ENCODE measurements around the gene CADM1. TPM values are rescaled to one million over a fixed set of nuclear protein-coding genes. Genes with fewer than 3 reads are reported as not detected.

CADM1 gene
- total RNA-seq, 1 donor, result 0.45 TPM

GRCh38 chr11:115453693-115454490 lies 50.3 kb downstream of the CADM1 start:
- no peak overlapping the region for H3K4me3 ChIP-seq (ENCODE audit: low read depth, low read length)
- TF ChIP-seq CTCF (IDR thresholded peaks at IDR 0.05; ENCODE audit: insufficient read depth, low read length), result no peak
- DNase-seq (ENCODE audit: low read depth), result no peak

DNA sequence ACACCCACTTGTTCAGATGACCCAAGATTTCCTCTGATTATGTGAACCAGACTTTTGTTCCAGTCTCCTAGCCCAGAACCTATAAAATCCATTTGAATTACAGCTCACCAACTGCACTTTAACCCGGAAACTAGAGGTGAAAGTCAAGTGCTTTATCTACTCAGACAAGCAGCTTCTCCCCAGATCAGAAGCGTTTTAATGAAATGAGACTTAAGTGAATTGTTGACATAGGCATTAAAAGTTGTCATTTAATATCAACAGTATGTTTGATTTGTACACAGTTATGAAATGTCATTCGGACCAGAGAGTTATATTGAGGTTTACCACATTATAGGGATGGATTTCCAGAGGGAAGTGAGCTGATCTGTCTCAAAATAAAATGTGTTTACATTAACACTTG lies 52.0 kb downstream of the CADM1 start:
- no peak for TF ChIP-seq CTCF (IDR thresholded peaks at IDR 0.05; ENCODE audit: insufficient read depth, low read length)
- H3K4me3 ChIP-seq (ENCODE audit: low read depth, low read length), result no peak overlapping the region
- DNase-seq (ENCODE audit: low read depth), result no peak

DNA sequence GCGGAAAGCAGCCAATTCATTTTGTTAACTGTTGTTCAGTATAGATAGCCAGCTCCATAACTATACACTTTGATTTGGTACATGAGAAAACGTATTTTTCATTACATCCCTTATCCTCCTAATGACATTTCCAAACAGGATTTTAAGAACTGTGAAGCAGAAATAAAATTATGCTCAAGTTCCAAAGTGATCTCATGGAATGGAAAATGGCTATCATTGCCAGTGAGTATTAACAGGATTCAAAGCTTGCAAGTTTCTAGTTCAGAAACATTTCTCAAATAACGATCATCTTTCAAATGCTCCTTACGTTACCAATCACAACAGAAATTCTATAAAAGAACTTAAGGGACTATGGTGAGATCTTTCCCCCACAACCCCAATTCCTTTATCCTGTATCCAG lies 53.7 kb downstream of the CADM1 start:
- DNase-seq (ENCODE audit: low read depth), result no peak
- H3K4me3 ChIP-seq (ENCODE audit: low read depth, low read length), result no peak overlapping the region
- no peak for TF ChIP-seq CTCF (IDR thresholded peaks at IDR 0.05; ENCODE audit: insufficient read depth, low read length)

DNA sequence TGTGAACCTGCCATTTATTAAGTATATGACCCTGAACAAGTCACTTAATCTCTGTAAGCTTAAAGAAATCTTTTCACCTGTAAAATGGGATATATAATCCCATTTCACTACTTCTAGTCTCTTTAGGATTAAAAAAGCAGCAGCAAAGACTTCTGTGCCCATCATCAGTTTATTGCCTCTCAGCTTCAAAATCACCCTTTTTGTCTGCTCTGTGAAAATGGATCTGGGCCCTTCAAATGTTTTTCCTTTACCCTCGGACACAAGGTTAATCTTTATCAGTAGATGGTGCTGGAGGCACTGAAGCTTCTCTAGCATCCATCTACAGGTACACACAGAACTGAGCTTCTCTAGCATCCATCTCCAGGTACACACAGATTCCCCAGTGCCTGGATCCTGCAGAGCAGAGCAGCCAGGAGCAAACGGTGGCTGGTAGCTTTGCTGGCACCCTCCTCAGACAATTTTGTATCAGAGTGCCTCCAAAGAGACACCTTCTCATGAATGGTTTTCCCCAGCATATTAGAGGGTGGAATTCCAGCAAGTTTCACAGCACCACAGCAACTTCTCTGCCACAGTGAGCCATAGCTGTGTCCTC lies 56.8 kb downstream of the CADM1 start:
- DNase-seq (ENCODE audit: low read depth), result no peak
- no peak overlapping the region for H3K4me3 ChIP-seq (ENCODE audit: low read depth, low read length)
- no peak for TF ChIP-seq CTCF (IDR thresholded peaks at IDR 0.05; ENCODE audit: insufficient read depth, low read length)

- no peak for DNase-seq (ENCODE audit: low read depth)
- H3K4me3 ChIP-seq (ENCODE audit: low read depth, low read length), result no peak overlapping the region
- no peak for TF ChIP-seq CTCF (IDR thresholded peaks at IDR 0.05; ENCODE audit: insufficient read depth, low read length)
These were observed 58.0 kb downstream of the CADM1 start for GRCh38 chr11:115446214-115446613.

DNA sequence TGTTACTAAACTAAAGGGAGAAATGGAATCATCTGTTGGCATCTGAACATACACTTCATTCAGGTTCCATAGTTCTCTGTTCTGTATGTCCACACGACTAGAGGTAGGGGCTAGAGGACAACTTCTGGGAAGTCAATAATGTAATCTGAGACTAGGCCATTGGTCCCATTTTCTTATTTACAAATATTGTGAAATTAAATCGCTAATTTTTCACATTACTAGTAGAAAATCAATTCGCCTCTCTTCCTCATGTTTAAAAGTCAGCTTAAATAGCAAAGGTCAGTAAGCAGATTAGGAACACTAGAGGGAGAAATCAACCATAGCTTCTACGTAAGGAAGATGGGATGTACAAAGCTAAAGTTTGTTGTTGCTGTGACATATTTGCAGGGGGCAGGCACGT lies 59.7 kb downstream of the CADM1 start:
- TF ChIP-seq CTCF (IDR thresholded peaks at IDR 0.05; ENCODE audit: insufficient read depth, low read length), result no peak

More for the DNA sequence above, 59.7 kb downstream of the CADM1 start:
- no peak overlapping the region for H3K4me3 ChIP-seq (ENCODE audit: low read depth, low read length)
- DNase-seq (ENCODE audit: low read depth), result no peak

Data from fibroblast of the aortic adventitia (primary cell).